NCI-H1436 (cell line): ENCODE measurements around the gene EYA2.
"Not testable (repeated sequence)": the region's sequence is repeated elsewhere in the genome, so short reads cannot be mapped to it uniquely, and the experiment has no call there.

ENCODE experiments used
- DNase-seq: peaks from one replicate; lab custom pipeline; 2025; lab: John Stamatoyannopoulos, UW

The EYA2 gene

GRCh38 chr20:47204850-47205122 is 310.1 kb downstream of the EYA2 start:
- DNase-seq, result not testable (repeated sequence)

DNA sequence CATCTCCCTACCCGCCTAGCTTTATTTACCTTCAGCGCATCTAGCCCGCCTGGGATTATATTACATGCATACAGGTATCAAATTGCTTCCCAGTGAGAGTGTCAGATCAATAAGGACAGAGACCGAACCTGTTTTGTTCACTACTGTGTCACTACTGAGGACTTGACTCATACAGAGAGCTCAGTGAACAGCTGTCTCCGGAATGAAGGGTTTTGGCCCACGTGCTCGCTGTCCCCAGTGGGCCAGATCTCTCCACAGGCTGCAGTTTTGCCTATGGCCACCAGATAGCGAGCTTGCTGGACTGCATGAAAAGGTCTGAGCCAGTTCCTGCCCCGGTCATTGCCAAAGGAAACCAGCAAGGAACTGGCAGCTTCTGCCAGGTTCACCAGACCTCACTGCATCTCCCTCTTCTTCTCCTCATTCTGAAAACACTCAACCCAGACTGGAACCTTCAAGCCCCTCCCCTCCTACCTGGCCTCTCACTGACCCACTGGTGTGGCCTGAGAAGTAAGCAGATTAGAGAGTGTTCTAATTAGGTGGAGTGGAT is 311.0 kb downstream of the EYA2 start:
- peak; percentile 24 for DNase-seq

- not testable (repeated sequence) for DNase-seq
These were observed 311.9 kb downstream of the EYA2 start for GRCh38 chr20:47206552-47206951.

- no peak for DNase-seq
These were observed 312.5 kb downstream of the EYA2 start for GRCh38 chr20:47206962-47207641.

DNA sequence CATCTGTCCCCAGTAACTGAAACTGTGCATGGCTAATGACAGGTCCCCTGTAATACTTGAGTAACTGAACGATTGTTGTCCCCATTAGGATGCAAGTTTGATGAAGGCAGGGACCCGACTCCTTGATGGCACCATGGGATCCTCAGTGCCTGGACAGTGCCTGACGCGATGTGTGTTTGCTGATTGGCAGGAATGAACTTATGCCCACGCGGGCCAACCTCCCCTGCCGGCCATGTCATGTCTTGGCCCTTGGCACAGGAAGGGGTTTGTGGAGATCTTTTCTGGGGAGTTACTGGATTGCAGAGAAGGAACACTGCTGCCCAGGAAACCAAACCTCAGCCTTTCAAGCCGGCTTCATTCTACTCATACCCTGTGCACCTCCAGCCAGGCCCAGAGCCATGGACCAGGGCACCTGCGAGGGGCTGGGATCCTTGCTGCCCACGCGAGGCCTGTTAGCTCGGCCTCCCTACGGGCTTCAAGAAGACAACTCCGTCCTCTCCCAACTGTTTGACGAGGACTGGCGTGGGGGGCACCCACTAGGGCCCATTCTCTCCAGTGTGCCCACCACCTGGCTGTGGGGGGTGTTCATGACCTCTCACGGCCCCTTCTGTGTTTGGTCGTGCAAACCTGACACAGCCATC is 314.0 kb downstream of the EYA2 start:
- DNase-seq, result no peak

- no peak for DNase-seq
These were observed 315.3 kb downstream of the EYA2 start for GRCh38 chr20:47209982-47210381.

DNA sequence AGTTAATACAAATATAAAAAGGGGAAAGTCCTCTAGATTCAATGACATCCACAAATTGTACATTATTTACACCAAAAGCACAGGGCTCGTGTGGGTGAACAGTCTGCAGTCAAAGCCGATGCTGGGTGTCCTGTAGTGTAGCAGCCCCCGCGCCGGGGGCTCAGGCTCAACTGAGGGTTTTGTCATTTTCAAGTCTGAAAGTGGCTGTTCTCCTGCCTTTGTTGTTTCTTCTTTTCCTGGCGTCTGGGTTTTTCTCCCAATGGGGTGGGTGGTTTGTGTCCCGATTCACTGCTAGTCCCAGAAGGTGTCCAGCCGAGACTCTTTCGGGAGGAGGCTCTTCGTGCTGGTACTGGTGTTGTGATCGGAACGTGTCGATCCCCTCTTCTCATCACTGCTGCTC is 315.8 kb downstream of the EYA2 start:
- DNase-seq, result no peak

GRCh38 chr20:47211036-47211435 is 316.4 kb downstream of the EYA2 start:
- no peak for DNase-seq

GRCh38 chr20:47212606-47213207 is 318.1 kb downstream of the EYA2 start:
- DNase-seq, result no peak

DNA sequence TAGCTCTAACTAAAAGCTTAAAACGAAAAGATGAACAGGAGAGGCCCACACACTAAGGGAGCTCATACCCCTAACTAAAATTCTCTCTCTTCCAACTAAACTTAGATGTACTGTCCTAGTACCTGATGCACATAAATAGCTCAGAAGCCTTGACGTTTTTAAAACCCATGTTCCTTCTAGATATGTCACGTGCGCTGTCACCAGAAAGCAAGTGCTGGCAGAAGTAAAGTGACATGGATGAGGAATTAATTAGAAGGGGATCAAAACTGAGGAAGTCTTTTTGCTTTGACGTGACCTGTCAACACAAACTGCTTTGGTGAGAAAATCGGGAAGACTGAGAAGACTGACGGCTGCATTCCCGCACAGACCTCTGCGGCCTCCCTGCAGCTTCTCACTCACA is 319.3 kb downstream of the EYA2 start:
- no peak for DNase-seq

DNA sequence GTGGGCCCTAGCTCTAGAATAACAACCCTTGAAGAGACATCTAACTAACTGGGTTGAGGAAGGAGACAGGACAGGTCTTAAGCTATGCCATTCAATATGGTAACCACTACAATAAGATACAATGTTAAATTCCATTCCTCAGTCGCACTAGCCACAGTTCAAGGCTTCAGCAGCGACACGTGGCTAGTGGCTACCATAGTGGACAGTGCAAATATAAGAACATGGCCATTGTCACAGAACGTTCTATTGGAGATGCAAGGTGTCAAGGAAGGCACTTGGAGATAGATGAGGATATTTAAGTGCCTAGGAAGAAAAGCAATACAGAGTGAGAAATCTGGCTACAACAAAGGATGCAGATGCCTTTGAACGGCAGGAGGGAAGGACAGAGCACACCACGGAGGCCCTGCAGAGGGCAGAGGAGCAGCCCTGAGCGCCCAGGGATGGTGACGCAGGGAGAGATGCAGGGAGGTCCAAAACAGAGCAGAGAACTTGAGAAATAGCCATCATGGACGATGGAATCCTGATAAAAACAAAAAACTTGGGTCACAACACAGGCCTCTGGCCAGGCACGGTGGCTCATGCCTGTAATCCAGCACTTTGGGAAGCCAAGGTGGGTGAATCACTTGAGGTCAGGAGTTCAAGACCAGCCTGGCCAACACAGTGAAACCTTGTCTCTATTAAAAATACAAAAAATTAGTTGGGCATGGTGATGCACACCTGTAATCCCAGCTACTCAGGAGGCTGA is 321.2 kb downstream of the EYA2 start:
- DNase-seq, result no peak

DNA sequence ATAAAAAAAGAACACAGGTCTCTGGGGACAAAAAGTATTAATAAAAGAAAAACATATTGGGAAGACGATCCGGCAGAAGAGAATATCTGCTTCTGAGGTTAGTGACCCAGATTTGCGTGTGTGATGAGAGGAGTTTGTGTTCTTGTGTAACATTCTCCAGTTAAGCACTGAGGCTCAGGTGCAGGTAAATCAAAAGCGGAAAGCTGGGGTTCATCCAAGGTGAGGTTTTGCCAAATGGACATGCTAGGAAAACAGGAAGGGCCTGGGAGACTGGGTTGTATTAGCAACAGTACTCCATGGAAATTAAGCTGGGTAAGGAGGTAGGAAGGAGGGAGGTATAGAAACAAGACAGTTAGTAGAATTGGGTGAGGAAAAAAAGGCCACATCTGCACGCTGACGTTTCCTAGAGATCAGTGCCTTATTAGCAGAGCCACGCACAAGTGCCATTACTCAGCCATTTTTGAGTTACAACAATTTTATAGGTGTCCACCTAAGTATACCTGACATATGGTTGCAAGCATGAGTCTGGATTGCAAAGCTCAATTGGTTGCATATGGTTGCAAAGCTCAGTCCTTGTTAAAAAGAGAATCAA is 322.3 kb downstream of the EYA2 start:
- no peak for DNase-seq

DNA sequence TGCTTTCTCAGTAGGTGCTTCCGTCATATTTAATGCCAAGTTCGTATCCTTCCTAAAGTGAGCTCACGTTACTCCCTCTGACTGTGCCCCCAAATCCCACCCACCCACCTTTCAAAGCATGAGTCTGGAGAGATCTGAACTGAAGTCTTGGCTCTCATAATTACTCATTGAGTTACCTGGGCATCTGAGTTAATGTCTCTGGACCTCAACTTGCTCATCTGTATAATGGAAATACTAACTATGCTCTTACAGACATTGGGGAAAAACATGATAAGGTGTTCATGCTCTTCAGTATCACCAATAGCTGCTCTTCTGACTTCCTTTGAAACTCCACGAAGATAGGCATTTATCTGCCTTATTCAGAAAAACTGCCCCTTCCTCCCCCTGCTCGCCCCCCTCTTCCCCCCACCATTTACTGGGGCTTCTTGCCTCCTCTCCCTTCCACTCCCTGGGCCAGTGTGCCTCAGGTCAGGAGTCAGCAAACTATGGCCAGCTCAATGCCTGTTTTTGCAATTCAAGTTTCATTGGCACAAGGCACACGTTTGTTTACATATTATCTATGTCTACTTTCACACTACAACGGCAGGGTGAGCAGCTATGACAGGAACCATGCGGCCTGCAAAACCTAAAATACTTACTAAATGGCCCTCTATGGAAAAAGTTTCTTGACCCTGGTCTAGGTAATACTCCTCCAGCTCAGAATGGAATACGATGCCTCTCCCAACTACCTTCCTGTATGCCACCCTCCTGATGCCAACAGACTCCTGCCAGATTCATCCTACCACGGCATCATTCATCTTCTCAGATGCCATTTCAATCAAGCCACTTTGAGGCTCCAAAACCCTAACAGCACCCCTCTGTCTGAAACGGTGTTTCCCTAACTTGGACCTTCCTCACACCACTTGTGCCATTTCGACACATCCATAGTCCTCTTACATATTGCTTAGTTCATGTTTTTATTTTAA is 323.1 kb downstream of the EYA2 start:
- no peak for DNase-seq

- no peak for DNase-seq
These were observed 325.5 kb downstream of the EYA2 start for GRCh38 chr20:47220161-47220582.

DNA sequence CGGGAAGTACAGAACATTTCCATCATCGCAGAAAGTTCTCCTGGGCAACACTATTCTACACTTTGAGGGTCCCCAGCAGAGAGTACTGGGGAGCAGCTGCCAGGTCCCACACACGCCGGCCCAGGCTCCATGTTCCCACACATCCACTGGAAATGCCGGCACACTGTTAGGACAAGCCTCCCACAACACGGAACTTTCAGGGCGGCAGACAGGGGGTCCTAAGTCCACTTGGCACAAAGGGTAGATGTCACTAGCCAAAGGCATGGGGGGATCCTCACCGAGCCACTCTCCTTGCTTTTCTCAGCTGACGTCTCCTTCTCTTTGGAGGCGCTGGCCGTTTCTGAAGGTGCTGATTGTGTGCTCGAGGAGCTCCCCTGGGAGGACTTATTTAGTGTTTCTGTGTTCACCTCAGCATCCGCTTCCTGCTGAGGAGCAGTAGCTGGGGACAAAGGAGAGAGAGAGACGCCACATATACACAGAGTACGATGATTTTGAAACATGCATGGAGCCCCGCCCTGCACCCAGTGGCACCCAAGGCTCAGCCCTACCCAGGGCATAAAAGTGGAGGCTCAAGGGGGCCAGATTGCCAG is 326.5 kb downstream of the EYA2 start:
- DNase-seq, result peak; percentile 58

DNA sequence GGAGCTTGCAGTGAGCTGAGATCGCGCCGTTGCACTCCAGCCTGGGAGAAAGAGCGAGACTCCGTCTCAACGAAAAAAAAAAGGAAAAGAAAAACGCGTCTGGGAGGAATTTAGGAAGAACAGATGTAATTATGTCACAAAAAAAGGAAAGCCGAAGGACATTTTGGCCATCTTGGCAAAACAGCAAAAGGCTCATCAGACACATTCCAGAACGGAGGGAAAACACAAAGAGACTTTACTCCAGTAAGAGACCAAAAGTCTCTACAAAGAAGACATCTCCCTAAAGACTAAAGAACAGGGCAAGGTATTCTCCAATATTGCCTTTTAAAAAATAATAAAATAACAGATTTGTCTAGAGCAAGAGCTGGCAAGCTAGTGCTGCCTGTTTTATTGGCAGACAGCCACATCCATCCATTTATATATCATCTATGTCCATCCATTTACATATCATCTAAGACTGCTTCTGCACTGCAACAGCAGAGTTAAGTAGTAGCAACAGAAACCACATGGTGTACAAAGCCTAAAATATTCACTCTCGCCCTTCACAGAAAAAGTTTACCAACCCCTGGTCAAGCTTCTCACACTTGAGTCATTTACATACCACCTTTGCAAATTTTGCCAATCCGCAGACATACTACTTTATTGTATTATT is 328.0 kb downstream of the EYA2 start:
- no peak for DNase-seq

DNA sequence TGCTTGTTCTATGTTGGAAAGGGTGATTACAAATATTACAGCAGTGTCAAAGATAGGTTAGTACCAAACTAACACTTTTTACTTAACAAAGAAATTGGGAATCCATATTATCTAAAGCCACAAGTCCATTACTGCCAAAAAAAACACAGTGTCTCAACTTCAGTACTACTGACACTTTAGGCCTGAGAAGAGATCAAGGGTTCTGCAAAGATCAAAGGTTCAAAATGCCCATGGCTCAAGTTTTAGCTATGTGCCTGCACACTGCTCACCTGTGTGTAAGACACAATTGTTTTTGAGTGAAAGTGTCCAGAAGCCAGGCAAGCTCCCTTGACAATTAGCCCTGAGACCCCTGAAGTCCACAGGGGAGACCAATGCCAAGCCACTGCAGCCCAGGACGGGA is 329.3 kb downstream of the EYA2 start:
- DNase-seq, result no peak

DNA sequence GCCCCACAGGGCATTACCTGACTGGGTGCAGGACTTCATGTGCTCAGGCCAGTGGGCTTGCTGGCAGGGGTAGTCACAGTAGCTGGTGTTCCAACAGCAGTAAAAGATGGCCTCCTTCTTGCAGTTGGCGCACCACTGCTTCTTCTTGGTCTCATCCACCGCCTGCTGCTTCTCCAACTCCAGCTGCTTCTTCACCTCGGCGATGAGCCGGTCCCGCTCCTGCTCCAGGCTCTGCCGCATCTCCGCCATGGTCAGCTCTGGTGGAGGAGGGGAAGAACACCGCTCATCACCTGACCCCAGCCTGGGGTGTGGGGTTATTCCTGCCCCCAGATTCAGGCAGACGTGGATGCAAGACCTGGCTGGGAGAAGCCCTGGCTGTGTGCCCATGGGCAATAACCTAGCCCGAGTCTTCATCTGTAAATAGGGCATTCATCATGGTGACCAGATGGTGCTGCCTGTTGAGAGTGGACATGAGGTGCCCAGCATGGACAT is 329.7 kb downstream of the EYA2 start:
- DNase-seq, result no peak

DNA sequence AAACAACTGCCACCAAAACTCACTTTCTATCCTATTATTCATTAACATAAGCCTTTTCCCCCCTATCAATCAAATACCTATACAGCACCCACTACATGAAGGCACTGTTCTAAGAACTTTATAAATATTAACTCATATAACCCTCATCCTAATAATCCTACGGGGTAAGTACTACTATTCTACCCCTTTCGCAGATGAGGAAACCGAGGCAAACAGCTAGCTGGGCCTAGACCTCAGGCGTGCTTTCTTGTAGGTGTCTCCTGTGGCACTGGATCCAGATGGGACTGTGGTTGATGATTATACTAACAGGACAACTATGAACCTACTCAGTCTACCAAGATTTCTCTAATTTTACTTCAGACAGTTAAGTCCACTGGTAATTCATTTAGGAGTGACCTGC is 330.2 kb downstream of the EYA2 start:
- no peak for DNase-seq

- no peak for DNase-seq
These were observed 330.8 kb downstream of the EYA2 start for GRCh38 chr20:47225458-47225857.
